K562 (cell line): ENCODE data around the gene IGF2BP3. TPM values are rescaled to one million over a fixed set of nuclear protein-coding genes. Genes with fewer than 3 reads are reported as not detected.

Experiments used
- BHLHE40 ChIP-seq: IDR thresholded peaks from 2 replicates; pipeline ENCODE4 v1.6.1; 2011; ENCODE audit warnings: low read length, improper control_type of control experiment
- CBX2 ChIP-seq: fragments of 200-600 bp; sonication (generic); IDR thresholded peaks from one replicate; pipeline ENCODE4 v1.6.1; 2012; ENCODE audit warnings: mild to moderate bottlenecking, low read length, inconsistent platforms; ENCODE audit not compliant: insufficient read depth, poor library complexity, severe bottlenecking
- CCNT2 ChIP-seq: IDR thresholded peaks from 2 replicates; pipeline ENCODE4 v1.6.1; 2011; ENCODE audit warnings: borderline replicate concordance, low read depth, mild to moderate bottlenecking, moderate library complexity, mixed read lengths, low read length; ENCODE audit not compliant: insufficient read length; ENCODE audit errors: extremely low read depth
- CREB1 ChIP-seq, 2 experiments: sonication (generic) in 1 of 2; formaldehyde crosslinking in 1 of 2; IDR thresholded peaks; 2 replicates each; pipeline versions ENCODE4 v1.6.1 to v1.8.0; 2012 to 2022; ENCODE audit warnings: inconsistent platforms in 1 of 2, mild to moderate bottlenecking in 1 of 2, missing genetic modification reagents in 1 of 2, moderate library complexity in 1 of 2
- HDAC2 ChIP-seq: fragments of 450-650 bp; IDR thresholded peaks from 2 replicates; pipeline ENCODE4 v1.6.1; 2016; ENCODE audit warnings: mild to moderate bottlenecking
- LARP7 ChIP-seq: fragments of 450-650 bp; IDR thresholded peaks from 2 replicates; pipeline ENCODE4 v1.6.1; 2016
- MEF2A ChIP-seq: IDR thresholded peaks from 2 replicates; pipeline ENCODE4 v1.6.1; 2011; ENCODE audit warnings: low read depth, mild to moderate bottlenecking, low read length, moderate library complexity; ENCODE audit not compliant: control insufficient read depth
- MEIS2 ChIP-seq: fragments of 450-650 bp; IDR thresholded peaks from 2 replicates; pipeline ENCODE4 v1.6.1; 2014; ENCODE audit warnings: mild to moderate bottlenecking; ENCODE audit not compliant: partially characterized antibody
- RNF2 ChIP-seq: sonication (generic); IDR thresholded peaks from 2 replicates; pipeline ENCODE4 v1.6.1; 2016
- SOX6 ChIP-seq: fragments of 450-650 bp; IDR thresholded peaks from 2 replicates; pipeline ENCODE4 v1.6.1; 2014; ENCODE audit warnings: mild to moderate bottlenecking
- WHSC1 ChIP-seq: IDR thresholded peaks from one replicate; pipeline ENCODE4 v1.6.1; 2012; ENCODE audit warnings: low read length, control low read depth, inconsistent platforms
- ZNF41 ChIP-seq: fragments of 250-450 bp; sonication (Bioruptor Pico); conservative IDR thresholded peaks from 2 replicates; pipeline ENCODE4 v1.4.0; 2020; ENCODE audit warnings: mild to moderate bottlenecking
- polyA plus RNA-seq, 8 experiments: library from polyadenylated mRNA; depleted of rRNA in 4 of 8; stranded (reverse) in 5 of 8; unstranded in 3 of 8; fragments of >200 nt; fragmentation: Nextera tagmentation in 2 of 8; fragmentation: Illumina TruSeq in 1 of 8; extraction: Ambion mirVana in 2 of 8; extraction: Trizol in 1 of 8; gene quantifications; 2 replicates each; pipeline versions ENCODE4 v1.2.1 to v1.2.3, GENCODE V29; 2011 to 2014; ENCODE audit warnings: inconsistent platforms in 1 of 8, missing spikeins in 1 of 8
- total RNA-seq, 7 experiments: library from RNA; depleted of rRNA in 6 of 7; stranded (reverse); fragments of >200 nt in 6 of 7; fragmentation: Illumina TruSeq in 2 of 7; extraction: Trizol in 2 of 7; gene quantifications; 2 replicates each; pipeline versions ENCODE4 v1.2.1 to v1.2.3, GENCODE V29; 2011 to 2021; ENCODE audit warnings: low replicate concordance in 1 of 7
- TF ChIP-seq, protein P1 (sequence below), 3 experiments: fragments of 200-800 bp in 1 of 3; fragments of 250-450 bp in 1 of 3; fragments of 450-650 bp in 1 of 3; sonication (Bioruptor Pico) in 1 of 3; sonication (Bioruptor generic) in 1 of 3; formaldehyde crosslinking in 1 of 3; IDR thresholded peaks; 2 replicates each; pipeline versions ENCODE4 v1.6.1 to v1.8.0; 2016 to 2022; ENCODE audit warnings: mild to moderate bottlenecking in 2 of 3, missing genetic modification characterization in 2 of 3, missing compliant biosample characterization in 1 of 3, moderate library complexity in 1 of 3
- TF ChIP-seq, protein P2 (sequence below): IDR thresholded peaks from 2 replicates; pipeline ENCODE4 v1.6.1; 2012; ENCODE audit warnings: low read depth, low read length, improper control_type of control experiment, borderline replicate concordance
- TF ChIP-seq, protein P3 (sequence below): fragments of 450-650 bp; IDR thresholded peaks from 2 replicates; pipeline ENCODE4 v1.6.1; 2018; ENCODE audit not compliant: partially characterized antibody
- TF ChIP-seq, protein P4 (sequence below): sonication (generic); formaldehyde crosslinking; IDR thresholded peaks from 2 replicates; pipeline ENCODE4 v1.8.0; 2022; ENCODE audit warnings: mild to moderate bottlenecking, missing genetic modification reagents

Gene IGF2BP3
- total and polyA plus RNA-seq, 9 of the 15 experiments (the other 6 are each of a cell fraction or from before 2014, with no cell fraction given), result 8.4 to 88.1 (median 61.2) TPM

DNA sequence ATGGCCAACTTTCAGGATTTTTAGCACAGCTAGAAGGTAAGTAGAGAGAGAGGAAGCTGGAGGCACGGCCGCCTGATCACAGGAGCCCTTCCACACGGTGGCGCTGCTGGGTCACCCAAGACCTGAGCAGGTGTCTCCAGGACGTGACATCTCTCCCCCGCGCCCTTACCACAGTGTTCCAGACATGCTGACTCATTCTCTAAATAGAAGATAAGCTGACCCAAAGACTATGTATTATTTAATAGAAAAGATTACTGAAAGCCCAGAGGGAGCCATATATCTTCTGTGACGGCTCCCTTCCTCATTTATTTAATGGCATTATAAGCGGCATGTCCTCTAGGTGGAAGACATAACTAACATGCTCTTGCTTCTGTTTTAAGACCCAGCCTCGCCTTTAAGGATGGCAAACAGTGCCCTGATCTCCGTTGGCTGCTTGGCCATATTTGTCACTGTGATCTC lies 197.1 kb downstream of the IGF2BP3 start (continued):
- TF ChIP-seq CREB1 (IDR thresholded peaks at IDR 0.05) (peak; percentile 73; the same call in 1 of the 2 replicates), CREB1 (CRISPR knock-in tag; IDR thresholded peaks at IDR 0.05) (peak; percentile 21; the same call in 1 of the 2 replicates), ZNF41 (no peak), MEF2A (no peak), RNF2 (peak; percentile 46; the same call in 1 of the 2 replicates), MEIS2 (peak; percentile 97), HDAC2 (peak; percentile 77; the same call in 1 of the 2 replicates), BHLHE40 (peak; percentile 77), SOX6 (peak; percentile 91), CCNT2 (peak; percentile 85), CBX2 (no peak), LARP7 (no peak), WHSC1 (no peak)
- TF ChIP-seq, protein P1, sequence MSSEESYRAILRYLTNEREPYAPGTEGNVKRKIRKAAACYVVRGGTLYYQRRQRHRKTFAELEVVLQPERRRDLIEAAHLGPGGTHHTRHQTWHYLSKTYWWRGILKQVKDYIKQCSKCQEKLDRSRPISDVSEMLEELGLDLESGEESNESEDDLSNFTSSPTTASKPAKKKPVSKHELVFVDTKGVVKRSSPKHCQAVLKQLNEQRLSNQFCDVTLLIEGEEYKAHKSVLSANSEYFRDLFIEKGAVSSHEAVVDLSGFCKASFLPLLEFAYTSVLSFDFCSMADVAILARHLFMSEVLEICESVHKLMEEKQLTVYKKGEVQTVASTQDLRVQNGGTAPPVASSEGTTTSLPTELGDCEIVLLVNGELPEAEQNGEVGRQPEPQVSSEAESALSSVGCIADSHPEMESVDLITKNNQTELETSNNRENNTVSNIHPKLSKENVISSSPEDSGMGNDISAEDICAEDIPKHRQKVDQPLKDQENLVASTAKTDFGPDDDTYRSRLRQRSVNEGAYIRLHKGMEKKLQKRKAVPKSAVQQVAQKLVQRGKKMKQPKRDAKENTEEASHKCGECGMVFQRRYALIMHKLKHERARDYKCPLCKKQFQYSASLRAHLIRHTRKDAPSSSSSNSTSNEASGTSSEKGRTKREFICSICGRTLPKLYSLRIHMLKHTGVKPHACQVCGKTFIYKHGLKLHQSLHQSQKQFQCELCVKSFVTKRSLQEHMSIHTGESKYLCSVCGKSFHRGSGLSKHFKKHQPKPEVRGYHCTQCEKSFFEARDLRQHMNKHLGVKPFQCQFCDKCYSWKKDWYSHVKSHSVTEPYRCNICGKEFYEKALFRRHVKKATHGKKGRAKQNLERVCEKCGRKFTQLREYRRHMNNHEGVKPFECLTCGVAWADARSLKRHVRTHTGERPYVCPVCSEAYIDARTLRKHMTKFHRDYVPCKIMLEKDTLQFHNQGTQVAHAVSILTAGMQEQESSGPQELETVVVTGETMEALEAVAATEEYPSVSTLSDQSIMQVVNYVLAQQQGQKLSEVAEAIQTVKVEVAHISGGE (CRISPR knock-in tag; IDR thresholded peaks at IDR 0.05), result no peak
- TF ChIP-seq, protein P2, sequence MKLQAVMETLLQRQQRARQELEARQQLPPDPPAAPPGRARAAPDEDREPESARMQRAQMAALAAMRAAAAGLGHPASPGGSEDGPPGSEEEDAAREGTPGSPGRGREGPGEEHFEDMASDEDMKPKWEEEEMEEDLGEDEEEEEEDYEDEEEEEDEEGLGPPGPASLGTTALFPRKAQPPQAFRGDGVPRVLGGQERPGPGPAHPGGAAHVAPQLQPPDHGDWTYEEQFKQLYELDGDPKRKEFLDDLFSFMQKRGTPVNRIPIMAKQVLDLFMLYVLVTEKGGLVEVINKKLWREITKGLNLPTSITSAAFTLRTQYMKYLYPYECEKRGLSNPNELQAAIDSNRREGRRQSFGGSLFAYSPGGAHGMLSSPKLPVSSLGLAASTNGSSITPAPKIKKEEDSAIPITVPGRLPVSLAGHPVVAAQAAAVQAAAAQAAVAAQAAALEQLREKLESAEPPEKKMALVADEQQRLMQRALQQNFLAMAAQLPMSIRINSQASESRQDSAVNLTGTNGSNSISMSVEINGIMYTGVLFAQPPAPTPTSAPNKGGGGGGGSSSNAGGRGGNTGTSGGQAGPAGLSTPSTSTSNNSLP, result peak; percentile 93
- TF ChIP-seq, protein P3, sequence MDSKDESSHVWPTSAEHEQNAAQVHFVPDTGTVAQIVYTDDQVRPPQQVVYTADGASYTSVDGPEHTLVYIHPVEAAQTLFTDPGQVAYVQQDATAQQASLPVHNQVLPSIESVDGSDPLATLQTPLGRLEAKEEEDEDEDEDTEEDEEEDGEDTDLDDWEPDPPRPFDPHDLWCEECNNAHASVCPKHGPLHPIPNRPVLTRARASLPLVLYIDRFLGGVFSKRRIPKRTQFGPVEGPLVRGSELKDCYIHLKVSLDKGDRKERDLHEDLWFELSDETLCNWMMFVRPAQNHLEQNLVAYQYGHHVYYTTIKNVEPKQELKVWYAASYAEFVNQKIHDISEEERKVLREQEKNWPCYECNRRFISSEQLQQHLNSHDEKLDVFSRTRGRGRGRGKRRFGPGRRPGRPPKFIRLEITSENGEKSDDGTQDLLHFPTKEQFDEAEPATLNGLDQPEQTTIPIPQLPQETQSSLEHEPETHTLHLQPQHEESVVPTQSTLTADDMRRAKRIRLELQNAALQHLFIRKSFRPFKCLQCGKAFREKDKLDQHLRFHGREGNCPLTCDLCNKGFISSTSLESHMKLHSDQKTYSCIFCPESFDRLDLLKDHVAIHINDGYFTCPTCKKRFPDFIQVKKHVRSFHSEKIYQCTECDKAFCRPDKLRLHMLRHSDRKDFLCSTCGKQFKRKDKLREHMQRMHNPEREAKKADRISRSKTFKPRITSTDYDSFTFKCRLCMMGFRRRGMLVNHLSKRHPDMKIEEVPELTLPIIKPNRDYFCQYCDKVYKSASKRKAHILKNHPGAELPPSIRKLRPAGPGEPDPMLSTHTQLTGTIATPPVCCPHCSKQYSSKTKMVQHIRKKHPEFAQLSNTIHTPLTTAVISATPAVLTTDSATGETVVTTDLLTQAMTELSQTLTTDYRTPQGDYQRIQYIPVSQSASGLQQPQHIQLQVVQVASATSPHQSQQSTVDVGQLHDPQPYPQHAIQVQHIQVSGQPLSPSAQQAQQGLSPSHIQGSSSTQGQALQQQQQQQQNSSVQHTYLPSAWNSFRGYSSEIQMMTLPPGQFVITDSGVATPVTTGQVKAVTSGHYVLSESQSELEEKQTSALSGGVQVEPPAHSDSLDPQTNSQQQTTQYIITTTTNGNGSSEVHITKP, result peak; percentile 47
- TF ChIP-seq, protein P4, sequence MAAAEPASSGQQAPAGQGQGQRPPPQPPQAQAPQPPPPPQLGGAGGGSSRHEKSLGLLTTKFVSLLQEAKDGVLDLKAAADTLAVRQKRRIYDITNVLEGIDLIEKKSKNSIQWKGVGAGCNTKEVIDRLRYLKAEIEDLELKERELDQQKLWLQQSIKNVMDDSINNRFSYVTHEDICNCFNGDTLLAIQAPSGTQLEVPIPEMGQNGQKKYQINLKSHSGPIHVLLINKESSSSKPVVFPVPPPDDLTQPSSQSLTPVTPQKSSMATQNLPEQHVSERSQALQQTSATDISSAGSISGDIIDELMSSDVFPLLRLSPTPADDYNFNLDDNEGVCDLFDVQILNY (CRISPR knock-in tag), result no peak
